ENCODE data around the gene MYBPC1.
"Not testable (repeated sequence)": the region's sequence is repeated elsewhere in the genome, so short reads cannot be mapped to it uniquely, and the experiment has no call there.

Gene MYBPC1

DNA sequence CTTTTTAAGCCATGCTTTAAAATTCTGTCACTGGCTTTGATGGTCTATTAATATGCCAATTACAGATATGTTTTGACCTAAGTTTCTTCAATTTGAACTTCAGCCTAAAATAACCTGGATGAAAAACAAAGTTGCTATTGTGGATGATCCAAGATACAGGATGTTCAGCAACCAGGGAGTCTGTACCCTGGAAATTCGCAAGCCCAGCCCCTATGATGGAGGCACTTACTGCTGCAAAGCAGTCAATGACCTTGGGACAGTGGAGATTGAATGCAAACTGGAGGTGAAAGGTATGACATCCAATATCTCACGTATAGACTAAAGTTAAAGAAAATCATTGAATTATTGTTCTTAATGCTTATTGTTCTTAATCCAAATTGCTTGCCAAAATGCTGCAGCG is 85.5 kb downstream of the MYBPC1 start:
- no peak overlapping the region for H3K4me3 ChIP-seq (ENCODE audit: low read length in 2 of 2)
- H2BK15ac ChIP-seq (ENCODE audit: low read length), result no peak overlapping the region
- DNase-seq (ENCODE audit: low spot score), result no peak
- no CpG with 5 or more reads among the region's 3 CpGs for WGBS, 2 donors (ENCODE audit: extremely low coverage in 2 of 2, insufficient read length in 2 of 2, insufficient replicate concordance in 1 of 2)
- no peaks in the 10 kb centered on the region for H3K4me1 ChIP-seq (ENCODE audit: control insufficient read depth in 2 of 2, insufficient read depth in 1 of 2, low read depth in 1 of 2, low read length in 2 of 2)
- H3K18ac ChIP-seq (ENCODE audit: low read length), result no peak overlapping the region
- no peak overlapping the region for H3K4me2 ChIP-seq (ENCODE audit: insufficient read depth, low read length, poor library complexity, severe bottlenecking)
- H3K27ac ChIP-seq (replicated peaks; ENCODE audit: low read length), result no peak overlapping the region
- H3K36me3 ChIP-seq (replicated peaks in 1 of 2; ENCODE audit: control insufficient read depth in 2 of 2, insufficient read depth in 2 of 2, low read length in 2 of 2), result no peaks in the 10 kb centered on the region
- no peak overlapping the region for H3K14ac ChIP-seq (ENCODE audit: low read length)
- H2BK120ac ChIP-seq (ENCODE audit: low read depth, low read length), result no peak overlapping the region
- no peak overlapping the region for H3K9ac ChIP-seq (ENCODE audit: low read depth, low read length, poor library complexity)
- H3K9me3 ChIP-seq (replicated peaks in 1 of 2; ENCODE audit: control insufficient read depth in 2 of 2, insufficient read depth in 1 of 2, low read depth in 1 of 2, low read length in 2 of 2), result no peaks in the 10 kb centered on the region
- H4K91ac ChIP-seq (ENCODE audit: low read depth, low read length, poor library complexity), result no peak overlapping the region
- H2AFZ ChIP-seq (ENCODE audit: low read length), result no peak overlapping the region
- H2BK12ac ChIP-seq (ENCODE audit: low read length), result no peak overlapping the region
- no peak overlapping the region for H2BK5ac ChIP-seq (ENCODE audit: low read length)
- H2AK5ac ChIP-seq (ENCODE audit: low read depth, low read length), result no peak overlapping the region
- H3K23ac ChIP-seq (ENCODE audit: low read depth, low read length, poor library complexity), result no peak overlapping the region
- no peaks in the 10 kb centered on the region for H3K27me3 ChIP-seq (ENCODE audit: control insufficient read depth in 3 of 3, insufficient read depth in 3 of 3, low read depth in 1 of 3, low read length in 3 of 3)
- H3K4ac ChIP-seq (ENCODE audit: low read length), result no peak overlapping the region
- no peaks in the 10 kb centered on the region for H3K79me1 ChIP-seq (ENCODE audit: low read depth, low read length)
- H4K8ac ChIP-seq (ENCODE audit: low read depth, low read length), result no peak overlapping the region

- no peak overlapping the region for H4K8ac ChIP-seq (ENCODE audit: low read depth, low read length)
- H3K27ac ChIP-seq (replicated peaks; ENCODE audit: low read length), result no peak overlapping the region
- no peak overlapping the region for H3K4ac ChIP-seq (ENCODE audit: low read length)
- no peak overlapping the region for H2BK120ac ChIP-seq (ENCODE audit: low read depth, low read length)
- H3K4me1 ChIP-seq (ENCODE audit: control insufficient read depth in 2 of 2, insufficient read depth in 1 of 2, low read depth in 1 of 2, low read length in 2 of 2), result no peaks in the 10 kb centered on the region
- no peak overlapping the region for H3K23ac ChIP-seq (ENCODE audit: low read depth, low read length, poor library complexity)
- no peak overlapping the region for H4K91ac ChIP-seq (ENCODE audit: low read depth, low read length, poor library complexity)
- H3K9ac ChIP-seq (ENCODE audit: low read depth, low read length, poor library complexity), result no peak overlapping the region
- H3K4me3 ChIP-seq (ENCODE audit: low read length in 2 of 2), result no peak overlapping the region
- H2AK5ac ChIP-seq (ENCODE audit: low read depth, low read length), result no peak overlapping the region
- H3K36me3 ChIP-seq (replicated peaks in 1 of 2; ENCODE audit: control insufficient read depth in 2 of 2, insufficient read depth in 2 of 2, low read length in 2 of 2), result no peaks in the 10 kb centered on the region
- H3K79me1 ChIP-seq (ENCODE audit: low read depth, low read length), result no peaks in the 10 kb centered on the region
- H3K9me3 ChIP-seq (replicated peaks in 1 of 2; ENCODE audit: control insufficient read depth in 2 of 2, insufficient read depth in 1 of 2, low read depth in 1 of 2, low read length in 2 of 2), result no peaks in the 10 kb centered on the region
- no peak overlapping the region for H3K18ac ChIP-seq (ENCODE audit: low read length)
- no peak overlapping the region for H3K14ac ChIP-seq (ENCODE audit: low read length)
- H2BK5ac ChIP-seq (ENCODE audit: low read length), result no peak overlapping the region
- no peak overlapping the region for H3K4me2 ChIP-seq (ENCODE audit: insufficient read depth, low read length, poor library complexity, severe bottlenecking)
- no peak overlapping the region for H2BK15ac ChIP-seq (ENCODE audit: low read length)
- DNase-seq (ENCODE audit: low spot score), result no peak
- no peak overlapping the region for H2BK12ac ChIP-seq (ENCODE audit: low read length)
- no peaks in the 10 kb centered on the region for H3K27me3 ChIP-seq (ENCODE audit: control insufficient read depth in 3 of 3, insufficient read depth in 3 of 3, low read depth in 1 of 3, low read length in 3 of 3)
- H2AFZ ChIP-seq (ENCODE audit: low read length), result no peak overlapping the region
Observed at GRCh38 chr12:101680647-101681046, 85.9 kb downstream of the MYBPC1 start.

DNA sequence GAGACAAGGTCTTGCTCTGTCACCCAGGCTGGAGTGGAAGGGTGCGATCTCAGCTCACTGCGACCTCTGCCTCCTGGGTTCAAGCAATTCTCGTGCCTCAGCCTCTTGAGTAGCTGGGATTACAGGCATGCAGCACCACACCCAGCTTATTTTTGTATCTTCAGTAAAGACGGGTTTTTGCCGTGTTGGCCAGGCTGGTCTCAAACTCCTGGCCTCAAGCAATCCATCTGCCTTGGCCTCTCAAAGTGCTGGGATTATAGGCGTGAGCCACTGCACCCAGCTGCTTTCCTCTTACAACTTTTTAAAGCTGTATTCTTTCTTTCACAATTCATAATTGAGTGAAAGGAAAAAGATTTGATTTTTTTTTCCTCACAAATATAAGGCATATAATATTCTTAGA is 86.9 kb downstream of the MYBPC1 start:
- H3K4ac ChIP-seq (ENCODE audit: low read length); H2BK12ac ChIP-seq (ENCODE audit: low read length); H3K4me3 ChIP-seq (ENCODE audit: low read length in 2 of 2); H3K14ac ChIP-seq (ENCODE audit: low read length); H4K91ac ChIP-seq (ENCODE audit: low read depth, low read length, poor library complexity); H4K8ac ChIP-seq (ENCODE audit: low read depth, low read length); H3K27me3 ChIP-seq (ENCODE audit: control insufficient read depth in 3 of 3, insufficient read depth in 3 of 3, low read depth in 1 of 3, low read length in 3 of 3); H2BK5ac ChIP-seq (ENCODE audit: low read length); H3K23ac ChIP-seq (ENCODE audit: low read depth, low read length, poor library complexity); H3K4me1 ChIP-seq (ENCODE audit: control insufficient read depth in 2 of 2, insufficient read depth in 1 of 2, low read depth in 1 of 2, low read length in 2 of 2); H2BK120ac ChIP-seq (ENCODE audit: low read depth, low read length); H2BK15ac ChIP-seq (ENCODE audit: low read length); H3K79me1 ChIP-seq (ENCODE audit: low read depth, low read length); DNase-seq (ENCODE audit: low spot score); H2AFZ ChIP-seq (ENCODE audit: low read length); H3K9me3 ChIP-seq (replicated peaks in 1 of 2; ENCODE audit: control insufficient read depth in 2 of 2, insufficient read depth in 1 of 2, low read depth in 1 of 2, low read length in 2 of 2); H3K27ac ChIP-seq (replicated peaks; ENCODE audit: low read length); H3K9ac ChIP-seq (ENCODE audit: low read depth, low read length, poor library complexity); H3K36me3 ChIP-seq (replicated peaks in 1 of 2; ENCODE audit: control insufficient read depth in 2 of 2, insufficient read depth in 2 of 2, low read length in 2 of 2); H3K18ac ChIP-seq (ENCODE audit: low read length); H3K4me2 ChIP-seq (ENCODE audit: insufficient read depth, low read length, poor library complexity, severe bottlenecking); H2AK5ac ChIP-seq (ENCODE audit: low read depth, low read length): not testable (repeated sequence)
- WGBS, 2 donors (ENCODE audit: extremely low coverage in 2 of 2, insufficient read length in 2 of 2, insufficient replicate concordance in 1 of 2), result no CpG with 5 or more reads among the region's 6 CpGs

- Histone ChIP-seq H2AK5ac (ENCODE audit: low read depth, low read length) (no peak overlapping the region), H3K4me2 (ENCODE audit: insufficient read depth, low read length, poor library complexity, severe bottlenecking) (no peak overlapping the region), H3K23ac (ENCODE audit: low read depth, low read length, poor library complexity) (no peak overlapping the region), H3K4me1 (ENCODE audit: control insufficient read depth in 2 of 2, insufficient read depth in 1 of 2, low read depth in 1 of 2, low read length in 2 of 2) (no peaks in the 10 kb centered on the region), H2AFZ (ENCODE audit: low read length) (no peak overlapping the region), H3K9me3 (replicated peaks in 1 of 2; ENCODE audit: control insufficient read depth in 2 of 2, insufficient read depth in 1 of 2, low read depth in 1 of 2, low read length in 2 of 2) (no peaks in the 10 kb centered on the region), H3K27ac (replicated peaks; ENCODE audit: low read length) (no peak overlapping the region), H4K91ac (ENCODE audit: low read depth, low read length, poor library complexity) (no peak overlapping the region), H2BK5ac (ENCODE audit: low read length) (no peak overlapping the region), H3K79me1 (ENCODE audit: low read depth, low read length) (no peaks in the 10 kb centered on the region), H2BK15ac (ENCODE audit: low read length) (no peak overlapping the region), H3K27me3 (ENCODE audit: control insufficient read depth in 3 of 3, insufficient read depth in 3 of 3, low read depth in 1 of 3, low read length in 3 of 3) (no peaks in the 10 kb centered on the region), H3K14ac (ENCODE audit: low read length) (no peak overlapping the region), H3K4me3 (ENCODE audit: low read length in 2 of 2) (no peak overlapping the region), H3K18ac (ENCODE audit: low read length) (no peak overlapping the region), H3K4ac (ENCODE audit: low read length) (no peak overlapping the region), H3K9ac (ENCODE audit: low read depth, low read length, poor library complexity) (no peak overlapping the region), H2BK12ac (ENCODE audit: low read length) (no peak overlapping the region), H2BK120ac (ENCODE audit: low read depth, low read length) (no peak overlapping the region), H4K8ac (ENCODE audit: low read depth, low read length) (no peak overlapping the region), H3K36me3 (replicated peaks in 1 of 2; ENCODE audit: control insufficient read depth in 2 of 2, insufficient read depth in 2 of 2, low read length in 2 of 2) (no peaks in the 10 kb centered on the region)
- whole genome bisulfite sequencing, 2 donors (ENCODE audit: extremely low coverage in 2 of 2, insufficient read length in 2 of 2, insufficient replicate concordance in 1 of 2), result no CpG with 5 or more reads among the region's 1 CpG
- DNase-seq (ENCODE audit: low spot score), result no peak
Observed at GRCh38 chr12:101685092-101685491, 90.3 kb downstream of the MYBPC1 start.

Data from neuronal stem cell (in vitro differentiated cells).